Epidermal melanocyte (primary cell): Measurements from ENCODE around the gene RSL24D1.
"Not testable (repeated sequence)": the region's sequence is repeated elsewhere in the genome, so short reads cannot be mapped to it uniquely, and the experiment has no call there.

ENCODE experiments used
- DNase-seq: peaks from one replicate; pipeline ENCODE4 v3.0.0; 2011; ENCODE audit warnings: low spot score; ENCODE audit not compliant: insufficient read length

RSL24D1 gene

GRCh38 chr15:55218056-55218455, 21.3 kb upstream of the RSL24D1 start:
- no peak for DNase-seq

- no peak for DNase-seq
Observed at GRCh38 chr15:55204464-55204863, 7.7 kb upstream of the RSL24D1 start.

GRCh38 chr15:55202206-55202605, 5.5 kb upstream of the RSL24D1 start:
- DNase-seq = no peak

- DNase-seq = no peak
Observed at GRCh38 chr15:55198706-55199105, 2.0 kb upstream of the RSL24D1 start.

GRCh38 chr15:55197719-55198118, 978 bp upstream of the RSL24D1 start:
- no peak for DNase-seq

GRCh38 chr15:55197362-55197705, 593 bp upstream of the RSL24D1 start:
- DNase-seq = no peak

- DNase-seq = no peak
Observed at GRCh38 chr15:55195996-55196395, 745 bp downstream of the RSL24D1 start.

- DNase-seq = no peak
Observed at GRCh38 chr15:55194256-55194655, 2.5 kb downstream of the RSL24D1 start.

- no peak for DNase-seq
Observed at GRCh38 chr15:55186331-55186730, 10.4 kb downstream of the RSL24D1 start.

GRCh38 chr15:55183679-55184078, 13.1 kb downstream of the RSL24D1 start:
- no peak for DNase-seq

- DNase-seq = no peak
Observed at GRCh38 chr15:55179141-55179540, 17.6 kb downstream of the RSL24D1 start.

GRCh38 chr15:55170361-55170760, 26.4 kb downstream of the RSL24D1 start:
- no peak for DNase-seq

- no peak for DNase-seq
Observed at GRCh38 chr15:55168350-55168974, 28.3 kb downstream of the RSL24D1 start.

- no peak for DNase-seq
Observed at GRCh38 chr15:55164284-55164683, 32.5 kb downstream of the RSL24D1 start.

GRCh38 chr15:55151631-55152030, 45.1 kb downstream of the RSL24D1 start:
- no peak for DNase-seq

- DNase-seq = not testable (repeated sequence)
Observed at GRCh38 chr15:55143132-55143531, 53.6 kb downstream of the RSL24D1 start.

GRCh38 chr15:55133972-55134371, 62.8 kb downstream of the RSL24D1 start:
- DNase-seq = no peak

- DNase-seq = no peak
Observed at GRCh38 chr15:55132672-55133071, 64.1 kb downstream of the RSL24D1 start.
